ENCODE measurements around the gene CLSTN2.
A peak's percentile ranks its signal among the peaks of the same experiment; 100 is the strongest.

CLSTN2 gene

GRCh38 chr3:140529096-140529495 lies 594.1 kb downstream of the CLSTN2 start:
- no peak for FAIRE-seq

GRCh38 chr3:140529558-140529957 lies 594.6 kb downstream of the CLSTN2 start:
- no peak for FAIRE-seq

GRCh38 chr3:140530131-140530530 lies 595.1 kb downstream of the CLSTN2 start:
- FAIRE-seq = peak; percentile 45

- FAIRE-seq = no peak
These were observed 595.6 kb downstream of the CLSTN2 start for GRCh38 chr3:140530603-140531002.

- no peak for FAIRE-seq
These were observed 597.9 kb downstream of the CLSTN2 start for GRCh38 chr3:140532793-140533330.

DNA sequence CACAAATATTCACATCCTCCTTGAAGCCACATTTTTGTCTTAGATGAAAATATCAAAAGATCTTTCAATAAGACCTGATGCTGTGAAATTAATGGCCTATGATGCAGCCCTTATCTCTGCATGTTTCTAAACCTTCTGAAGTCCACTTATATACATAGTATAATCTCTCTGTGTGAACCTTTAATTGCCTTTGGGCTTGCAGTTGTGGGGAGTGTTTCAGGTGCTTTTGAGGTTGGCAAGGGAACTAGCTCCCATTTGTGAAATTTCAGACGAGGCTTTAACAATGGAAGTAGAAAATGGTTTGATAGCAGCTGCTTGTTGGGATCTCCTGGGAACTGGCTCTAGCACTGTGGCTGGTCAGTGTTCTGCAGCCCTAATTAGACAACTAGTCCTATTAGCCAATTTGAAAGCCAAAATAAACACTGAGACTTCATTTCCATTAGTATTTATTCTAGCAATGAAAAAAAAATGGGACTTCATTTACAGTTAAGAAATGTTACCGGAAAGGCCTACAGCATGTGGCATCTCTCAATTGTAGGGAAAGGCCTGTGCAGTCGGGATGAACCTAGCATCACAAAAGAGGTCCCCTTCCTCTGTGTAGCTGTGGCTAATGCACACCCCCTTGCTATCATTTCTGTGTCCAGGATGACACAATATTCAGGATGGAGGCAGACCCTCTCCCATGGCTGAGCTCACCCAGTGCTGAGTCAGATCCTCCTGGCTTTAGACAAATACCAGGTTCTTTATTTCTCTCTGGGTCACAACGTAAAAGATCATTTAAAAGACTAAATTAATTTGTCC lies 602.1 kb downstream of the CLSTN2 start:
- no peak for FAIRE-seq

- no peak for FAIRE-seq
These were observed 602.7 kb downstream of the CLSTN2 start for GRCh38 chr3:140537727-140538082.

GRCh38 chr3:140540262-140540661 lies 605.3 kb downstream of the CLSTN2 start:
- FAIRE-seq = no peak

DNA sequence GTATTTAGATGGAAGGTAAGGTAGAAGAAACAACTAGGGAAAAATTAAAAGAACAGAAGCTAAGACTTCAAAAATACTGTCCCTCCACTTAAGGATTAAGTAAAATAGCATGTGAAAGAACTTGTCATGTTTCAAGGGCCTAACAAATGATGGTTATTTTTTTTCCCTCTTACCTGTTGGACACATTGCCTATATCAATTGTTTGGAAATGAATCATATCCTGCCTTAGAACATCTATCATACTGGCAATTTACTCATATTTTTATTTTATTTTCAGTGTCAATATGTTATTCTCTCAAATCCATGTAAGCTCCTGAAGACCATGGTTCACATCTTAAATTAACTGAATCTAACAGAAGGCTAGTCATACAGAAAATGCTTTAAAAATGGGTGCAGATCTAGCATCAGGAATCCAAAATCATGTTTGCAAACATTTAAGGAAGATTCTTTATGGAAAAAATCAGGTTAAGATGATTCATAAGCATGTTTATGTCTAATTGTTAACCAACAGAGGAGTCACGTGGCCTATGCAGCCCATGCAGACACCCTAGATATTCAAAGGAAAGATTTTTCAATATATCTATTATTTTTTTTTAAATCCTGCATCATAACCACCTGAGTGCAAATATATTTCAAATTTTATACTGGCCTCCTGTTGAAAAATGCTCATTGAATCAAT lies 607.1 kb downstream of the CLSTN2 start:
- FAIRE-seq = no peak

DNA sequence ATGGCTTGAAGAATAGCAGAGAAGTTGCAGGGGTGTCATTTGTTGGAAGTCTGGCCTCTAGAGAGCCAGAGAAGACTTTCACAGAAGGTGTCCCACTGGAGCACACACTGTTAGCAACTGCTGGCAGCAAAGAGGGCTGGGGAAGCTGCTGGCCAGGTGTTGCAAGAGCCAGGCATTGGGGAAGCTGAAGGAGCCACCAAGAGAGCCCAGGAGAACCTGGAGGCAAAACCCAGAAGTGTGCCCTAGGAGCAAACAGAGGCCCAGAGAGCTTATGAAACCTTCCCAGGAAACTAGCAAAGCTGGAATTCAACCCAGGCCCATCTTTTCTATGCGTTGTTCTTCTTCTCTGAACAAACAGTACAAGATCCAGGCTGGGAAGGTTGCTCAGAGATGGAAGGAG lies 610.2 kb downstream of the CLSTN2 start:
- FAIRE-seq = no peak

DNA sequence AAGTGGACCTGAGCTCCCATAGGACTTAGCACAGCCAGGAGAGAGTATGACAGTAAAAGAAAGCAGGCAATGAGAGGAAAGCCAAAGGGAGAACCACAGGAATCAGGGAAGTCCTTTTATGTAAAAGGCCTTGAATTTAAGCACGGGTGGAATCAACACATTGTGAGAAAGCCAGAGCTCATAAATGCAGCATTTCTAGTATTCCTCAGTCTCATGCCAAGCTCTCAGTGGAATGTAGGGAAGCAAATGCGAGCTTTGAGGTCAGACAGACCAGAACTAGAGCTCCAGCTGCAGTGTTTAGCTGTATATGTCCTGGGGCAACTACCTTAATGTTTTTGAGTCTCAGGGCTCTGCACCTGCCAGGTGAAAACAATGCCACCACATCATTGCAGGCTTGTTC lies 610.8 kb downstream of the CLSTN2 start:
- FAIRE-seq = no peak

DNA sequence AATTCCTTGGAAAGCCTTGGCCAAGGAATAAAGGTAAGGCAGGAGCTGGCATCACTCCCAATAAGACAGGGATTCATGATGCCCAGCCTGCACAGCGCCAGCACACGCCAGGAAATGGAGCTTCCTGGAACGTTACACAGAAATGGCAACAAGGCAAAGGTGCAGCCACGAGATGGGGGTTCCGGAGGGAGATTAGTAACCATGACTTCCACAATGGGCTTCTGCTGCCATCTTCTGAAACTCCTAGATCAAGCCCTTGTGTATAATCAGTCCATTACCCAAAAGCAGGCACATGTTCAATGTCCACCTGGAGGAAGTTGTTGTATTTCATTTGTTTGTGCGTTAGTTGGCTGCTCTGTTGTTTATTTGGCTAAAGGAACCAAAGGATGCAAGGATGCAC lies 611.7 kb downstream of the CLSTN2 start:
- no peak for FAIRE-seq

DNA sequence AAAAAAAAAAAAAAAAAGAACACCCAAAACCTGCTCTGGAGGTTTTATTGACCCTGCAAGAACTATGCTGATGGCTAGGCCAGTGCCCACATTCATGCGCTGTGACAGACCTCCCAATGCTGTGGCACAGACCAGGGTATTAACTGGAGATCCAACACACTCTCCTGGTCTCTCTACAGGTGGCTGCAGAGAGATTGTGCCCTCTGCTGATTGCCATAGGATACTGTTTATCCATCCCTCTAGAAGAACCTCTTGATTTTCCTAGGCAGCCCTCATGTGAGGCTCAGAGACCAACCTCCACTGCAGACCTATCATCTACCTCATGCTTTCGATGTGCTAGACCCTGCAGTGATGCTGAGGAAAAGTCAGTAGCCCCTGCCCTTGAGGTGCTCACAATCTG lies 617.4 kb downstream of the CLSTN2 start:
- FAIRE-seq = no peak

DNA sequence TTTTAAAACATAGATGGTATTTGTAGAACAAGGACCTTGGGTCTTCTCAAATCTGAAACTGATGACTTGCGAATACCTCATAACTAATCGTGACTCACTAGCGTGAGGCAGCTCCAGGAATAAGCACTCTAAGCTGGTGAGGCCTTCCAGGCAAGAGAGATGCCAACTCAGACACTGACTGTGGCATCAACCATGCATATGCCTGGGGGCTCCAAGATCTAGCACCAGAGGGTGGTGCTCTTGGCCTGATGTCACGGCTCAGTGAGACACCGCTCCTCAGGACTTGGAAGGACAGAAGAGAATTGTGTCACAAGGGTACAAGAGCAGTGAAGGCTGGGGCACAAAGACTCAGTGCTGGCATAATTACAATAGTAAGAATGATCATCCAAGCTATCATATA lies 617.9 kb downstream of the CLSTN2 start:
- FAIRE-seq = no peak

GRCh38 chr3:140553591-140553990 lies 618.6 kb downstream of the CLSTN2 start:
- no peak for FAIRE-seq

DNA sequence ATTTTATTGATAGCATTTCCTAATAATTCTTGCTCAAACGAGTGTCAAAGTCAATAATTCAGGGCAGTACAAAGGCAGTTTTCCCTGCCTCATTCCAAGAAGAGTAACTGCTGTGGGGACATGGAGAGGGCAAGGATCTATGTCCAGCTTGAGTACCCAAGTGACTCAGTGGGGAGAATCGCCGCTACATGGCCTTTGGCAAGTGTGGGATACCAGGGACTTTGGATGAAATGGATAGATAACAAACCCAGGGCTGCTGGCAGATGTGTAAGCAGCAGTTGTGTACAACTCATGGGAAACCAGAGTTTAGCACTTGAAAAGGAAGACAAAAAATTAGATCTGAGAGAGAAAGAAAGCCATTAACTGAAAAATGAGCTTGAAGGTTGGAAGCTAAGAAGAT lies 620.7 kb downstream of the CLSTN2 start:
- no peak for FAIRE-seq

DNA sequence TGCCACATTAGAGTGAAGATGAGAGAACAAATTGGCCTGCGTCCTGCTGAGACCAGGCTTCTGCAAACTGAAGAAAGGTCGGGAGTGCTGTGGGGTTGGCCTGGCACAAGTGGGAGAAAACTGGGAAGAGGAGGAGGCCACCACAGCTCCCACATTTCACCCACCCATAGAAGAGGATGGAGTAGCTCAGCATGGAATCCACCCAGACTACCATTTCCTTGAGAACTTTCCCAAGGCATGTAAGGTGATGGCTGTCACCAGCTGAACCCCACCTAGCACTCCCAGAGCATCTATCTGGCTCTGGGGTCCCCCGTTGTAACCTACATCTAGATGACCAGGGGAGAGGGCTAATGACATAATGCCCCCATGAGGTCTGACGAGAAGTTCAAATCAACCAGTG lies 622.5 kb downstream of the CLSTN2 start:
- FAIRE-seq = no peak

DNA sequence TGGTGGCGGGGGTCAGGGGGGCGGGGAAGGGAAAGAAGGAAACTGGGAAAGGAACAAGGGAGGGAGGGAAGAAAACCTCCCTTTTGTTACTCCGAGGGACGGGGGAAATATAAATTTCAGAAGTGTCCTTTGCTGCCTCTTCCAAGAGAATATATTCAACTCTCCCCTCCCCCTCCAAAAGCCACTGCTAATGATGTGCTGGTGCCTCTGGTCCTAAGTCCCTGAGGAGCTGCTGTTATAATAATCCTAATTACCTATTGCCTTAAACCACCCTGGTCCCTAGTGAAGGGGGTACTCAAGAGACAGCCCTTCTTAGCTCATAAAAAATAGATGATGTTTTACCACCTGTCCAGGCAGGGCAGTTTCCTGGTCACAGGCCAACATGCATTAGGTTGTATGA lies 624.6 kb downstream of the CLSTN2 start:
- no peak for FAIRE-seq

GRCh38 chr3:140563206-140563760 lies 628.3 kb downstream of the CLSTN2 start:
- FAIRE-seq = no peak

- no peak for FAIRE-seq
These were observed 633.1 kb downstream of the CLSTN2 start for GRCh38 chr3:140568131-140568530.

DNA sequence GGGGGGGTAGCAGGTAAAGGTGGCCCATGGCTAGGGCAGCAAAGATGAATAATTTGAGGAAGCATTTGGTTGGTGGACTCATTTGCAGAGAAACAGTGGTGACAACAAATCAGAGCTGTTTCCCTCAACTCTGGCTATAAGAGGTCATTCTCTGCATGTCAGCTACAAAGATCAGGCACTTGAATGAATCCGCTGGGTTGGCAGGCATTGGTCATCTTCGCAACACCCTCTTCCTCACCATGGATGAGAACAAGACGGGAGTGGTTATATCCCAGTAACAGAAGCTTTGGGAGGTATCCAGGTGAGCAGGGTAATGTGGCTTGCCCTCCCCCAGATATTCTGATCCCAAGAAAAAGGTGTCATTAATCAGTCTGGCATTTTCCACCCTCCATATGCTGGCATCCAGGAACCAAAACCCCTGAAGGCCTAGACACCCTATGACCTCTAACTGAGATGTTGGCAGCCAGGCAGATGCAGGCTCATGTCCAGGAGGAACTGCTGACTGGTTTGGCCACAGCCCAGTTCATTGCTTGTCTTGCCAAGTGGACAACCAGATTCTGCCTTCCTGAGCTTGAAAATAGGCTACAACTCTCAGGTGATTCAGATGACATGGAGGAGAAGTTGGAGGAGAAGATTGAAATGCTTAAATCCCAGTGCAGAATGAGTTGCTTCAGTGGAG lies 634.0 kb downstream of the CLSTN2 start:
- no peak for FAIRE-seq

- peak; percentile 30 for FAIRE-seq
These were observed 635.6 kb downstream of the CLSTN2 start for GRCh38 chr3:140570602-140571001.

DNA sequence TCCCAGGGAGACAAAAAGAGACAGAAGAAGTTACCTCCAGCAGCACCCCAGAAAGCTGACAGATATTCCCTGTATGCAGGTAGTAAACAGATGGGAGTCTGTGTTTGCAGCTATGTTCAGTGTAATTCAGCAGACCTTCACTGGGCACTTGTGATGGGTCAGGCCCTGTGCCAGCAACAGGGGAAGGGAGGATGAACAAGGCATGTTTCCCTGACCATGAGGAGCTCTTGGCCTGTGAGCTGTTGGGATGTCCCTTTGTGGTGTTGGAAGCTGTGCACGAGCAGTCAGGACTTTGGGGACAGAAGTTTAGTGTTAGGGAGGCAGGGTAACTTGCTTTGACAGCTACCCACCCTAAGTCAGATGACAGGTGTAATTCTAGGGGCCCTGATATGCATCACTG lies 636.9 kb downstream of the CLSTN2 start:
- no peak for FAIRE-seq

- no peak for FAIRE-seq
These were observed 637.3 kb downstream of the CLSTN2 start for GRCh38 chr3:140572334-140572733.
